Osteocyte (in vitro differentiated cells): ENCODE measurements around the gene TAMALIN. TPM values are rescaled to one million over a fixed set of nuclear protein-coding genes. Genes with fewer than 3 reads are reported as not detected.

ENCODE experiments used
- DNase-seq: peaks from one replicate; pipeline ENCODE4 v3.0.0; 2021; ENCODE audit warnings: mixed read lengths; ENCODE audit not compliant: unreplicated experiment; ENCODE audit errors: extremely low spot score
- H3K27ac Mint-ChIP-seq: one replicate; pipeline ENCODE4 v1.8.0; 2021; ENCODE audit warnings: mild to moderate bottlenecking, mixed read lengths; ENCODE audit not compliant: unreplicated experiment
- H3K27me3 Mint-ChIP-seq: one replicate; pipeline ENCODE4 v1.8.0; 2021; ENCODE audit warnings: mixed read lengths; ENCODE audit not compliant: unreplicated experiment
- H3K36me3 Mint-ChIP-seq: one replicate; pipeline ENCODE4 v1.8.0; 2021; ENCODE audit warnings: mixed read lengths; ENCODE audit not compliant: unreplicated experiment
- H3K4me1 Mint-ChIP-seq: one replicate; pipeline ENCODE4 v1.8.0; 2021; ENCODE audit warnings: mixed read lengths; ENCODE audit not compliant: unreplicated experiment
- H3K4me3 Mint-ChIP-seq: one replicate; pipeline ENCODE4 v1.8.0; 2021; ENCODE audit warnings: mild to moderate bottlenecking, moderate library complexity, mixed read lengths; ENCODE audit not compliant: unreplicated experiment
- H3K9me3 Mint-ChIP-seq: one replicate; pipeline ENCODE4 v1.8.0; 2021; ENCODE audit warnings: mixed read lengths; ENCODE audit not compliant: unreplicated experiment
- CTCF ChIP-seq: fragments of 200-600 bp; sonication (generic); IDR thresholded peaks from 2 replicates; pipeline ENCODE4 v1.5.0; 2021; ENCODE audit warnings: antibody characterized with exemption, mild to moderate bottlenecking, moderate library complexity
- total RNA-seq: library from RNA; stranded (reverse); gene quantifications from 2 replicates; pipeline ENCODE4 v1.2.1, GENCODE V29; 2021

Gene TAMALIN
- total RNA-seq, 1 donor from 2014 or later = 25.5 TPM

GRCh38 chr12:51980051-51980808, 26.5 kb upstream of the TAMALIN start:
- peaks cover 8% of the 10 kb centered on the region for H3K4me1 Mint-ChIP-seq
- no peaks in the 10 kb centered on the region for H3K27me3 Mint-ChIP-seq
- H3K9me3 Mint-ChIP-seq = no peaks in the 10 kb centered on the region
- H3K4me3 Mint-ChIP-seq = no peak overlapping the region
- no peak overlapping the region for H3K27ac Mint-ChIP-seq
- peaks cover 35% of the 10 kb centered on the region for H3K36me3 Mint-ChIP-seq
- peak; percentile 98 for TF ChIP-seq CTCF
- DNase-seq = no peak

- Mint-ChIP-seq H3K27ac (no peak overlapping the region), H3K4me1 (peaks cover 6% of the 10 kb centered on the region), H3K36me3 (peaks cover 35% of the 10 kb centered on the region), H3K9me3 (no peaks in the 10 kb centered on the region), H3K4me3 (no peak overlapping the region), H3K27me3 (no peaks in the 10 kb centered on the region)
- TF ChIP-seq CTCF = no peak
- DNase-seq = no peak
Measured at GRCh38 chr12:51980809-51981127, 26.0 kb upstream of the TAMALIN start.

GRCh38 chr12:51984657-51985056, 22.1 kb upstream of the TAMALIN start:
- H3K27me3 Mint-ChIP-seq = no peaks in the 10 kb centered on the region
- peaks cover 4% of the 10 kb centered on the region for H3K4me1 Mint-ChIP-seq
- H3K27ac Mint-ChIP-seq = no peak overlapping the region
- no peak for TF ChIP-seq CTCF
- DNase-seq = no peak
- no peak overlapping the region for H3K4me3 Mint-ChIP-seq
- H3K36me3 Mint-ChIP-seq = peaks cover 27% of the 10 kb centered on the region
- no peaks in the 10 kb centered on the region for H3K9me3 Mint-ChIP-seq

- H3K27me3 Mint-ChIP-seq = no peaks in the 10 kb centered on the region
- no peak for TF ChIP-seq CTCF
- H3K4me1 Mint-ChIP-seq = peaks cover 2% of the 10 kb centered on the region
- no peaks in the 10 kb centered on the region for H3K9me3 Mint-ChIP-seq
- no peak for DNase-seq
- H3K4me3 Mint-ChIP-seq = no peak overlapping the region
- no peak overlapping the region for H3K27ac Mint-ChIP-seq
- peaks cover 27% of the 10 kb centered on the region for H3K36me3 Mint-ChIP-seq
Measured at GRCh38 chr12:51985154-51985835, 21.5 kb upstream of the TAMALIN start.

GRCh38 chr12:51986834-51987233, 19.9 kb upstream of the TAMALIN start:
- Mint-ChIP-seq H3K36me3 (peaks cover 22% of the 10 kb centered on the region), H3K27me3 (no peaks in the 10 kb centered on the region), H3K9me3 (no peaks in the 10 kb centered on the region), H3K4me1 (no peaks in the 10 kb centered on the region), H3K27ac (no peak overlapping the region), H3K4me3 (no peak overlapping the region)
- DNase-seq = no peak
- no peak for TF ChIP-seq CTCF
